ENCODE measurements around the gene CYBC1.
A peak's percentile ranks its signal among the peaks of the same experiment; 100 is the strongest.

Gene CYBC1

DNA sequence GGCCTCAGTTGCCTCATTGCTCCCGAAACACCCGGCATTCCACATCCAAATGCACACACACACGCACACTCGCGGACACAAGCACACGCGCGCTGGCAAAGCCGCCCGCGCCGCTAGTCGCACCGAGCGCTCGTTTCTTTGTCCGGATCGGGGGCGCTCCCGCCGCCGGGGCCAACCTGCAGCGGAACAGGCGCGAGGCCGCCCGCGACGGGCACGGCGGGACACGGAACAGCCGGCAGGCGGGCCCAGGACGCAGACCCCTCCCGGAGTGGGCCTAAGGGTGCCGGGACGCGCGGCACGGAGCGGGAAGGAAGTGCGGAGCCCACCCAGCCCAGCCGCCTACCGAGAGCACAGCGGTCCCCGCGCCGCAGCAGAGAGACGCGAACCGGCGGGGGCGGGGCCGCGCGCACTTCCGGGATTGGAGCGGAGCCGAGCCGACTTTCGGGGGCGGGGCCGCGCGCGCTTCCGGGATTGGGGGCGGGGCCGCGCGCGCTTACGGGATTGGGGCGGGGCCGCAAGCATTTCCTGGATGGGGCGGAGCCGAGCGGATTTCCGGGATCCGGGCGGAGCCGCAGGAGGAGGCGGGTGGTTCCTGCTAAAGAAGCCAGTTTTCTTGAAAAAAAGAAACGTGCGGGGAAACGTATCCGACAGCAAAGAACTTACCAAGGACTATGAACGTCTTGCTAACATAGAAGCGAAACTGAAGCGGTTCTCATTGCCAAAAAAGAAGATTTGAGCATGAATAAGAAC, at the start of gene CYBC1:
Gene CYBC1 (minus strand): TSS at position 396 of the 750 bp plus-strand sequence. CDS start 1,498 bp downstream, outside the sequence.
- peak; percentile 73 for DNase-seq

DNA sequence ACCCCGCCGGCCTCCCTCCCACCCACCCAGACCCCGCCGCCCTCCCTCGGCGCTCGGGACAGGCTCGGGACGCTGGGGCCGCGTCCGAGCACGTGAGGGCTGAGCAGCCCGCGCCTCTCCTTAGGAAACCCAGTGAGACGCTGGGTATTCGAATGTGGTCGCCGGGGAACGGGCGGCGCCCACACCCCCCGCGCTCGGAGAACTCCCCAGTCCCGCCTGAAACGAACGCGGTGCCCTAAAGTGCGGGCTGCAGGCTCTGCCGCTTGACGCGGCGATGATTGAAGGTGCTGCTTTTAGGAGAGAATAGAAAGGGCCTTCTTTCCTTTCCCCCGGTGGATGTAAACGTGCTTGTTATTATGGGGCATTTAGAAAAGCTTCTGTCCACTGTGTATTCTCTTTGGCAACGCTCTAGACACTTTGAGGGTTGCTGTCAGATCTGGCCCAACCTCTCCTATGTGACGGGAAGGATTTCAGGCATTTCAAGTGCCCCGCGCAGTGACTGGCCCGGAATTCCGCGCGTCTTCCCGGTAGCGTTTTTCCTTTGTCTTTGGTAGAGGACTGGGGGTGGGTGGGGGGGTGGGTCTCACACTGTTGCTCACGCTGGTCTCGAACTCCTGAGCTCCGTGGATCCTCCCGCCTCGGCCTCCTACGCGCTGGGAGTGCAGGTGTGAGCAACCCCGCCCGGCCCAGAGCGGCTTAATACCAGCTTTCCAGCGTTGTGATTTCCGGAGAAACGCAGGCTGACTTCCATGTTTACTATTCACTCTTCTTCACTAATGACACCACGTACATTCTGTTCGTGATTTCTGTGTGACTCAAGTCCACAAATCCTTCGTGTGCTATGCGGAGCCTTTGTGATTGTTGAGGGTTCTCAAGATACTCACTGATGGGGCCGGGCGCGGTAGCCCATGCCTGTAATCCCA, 47.2 kb upstream of the CYBC1 start:
- DNase-seq, result no peak

DNA sequence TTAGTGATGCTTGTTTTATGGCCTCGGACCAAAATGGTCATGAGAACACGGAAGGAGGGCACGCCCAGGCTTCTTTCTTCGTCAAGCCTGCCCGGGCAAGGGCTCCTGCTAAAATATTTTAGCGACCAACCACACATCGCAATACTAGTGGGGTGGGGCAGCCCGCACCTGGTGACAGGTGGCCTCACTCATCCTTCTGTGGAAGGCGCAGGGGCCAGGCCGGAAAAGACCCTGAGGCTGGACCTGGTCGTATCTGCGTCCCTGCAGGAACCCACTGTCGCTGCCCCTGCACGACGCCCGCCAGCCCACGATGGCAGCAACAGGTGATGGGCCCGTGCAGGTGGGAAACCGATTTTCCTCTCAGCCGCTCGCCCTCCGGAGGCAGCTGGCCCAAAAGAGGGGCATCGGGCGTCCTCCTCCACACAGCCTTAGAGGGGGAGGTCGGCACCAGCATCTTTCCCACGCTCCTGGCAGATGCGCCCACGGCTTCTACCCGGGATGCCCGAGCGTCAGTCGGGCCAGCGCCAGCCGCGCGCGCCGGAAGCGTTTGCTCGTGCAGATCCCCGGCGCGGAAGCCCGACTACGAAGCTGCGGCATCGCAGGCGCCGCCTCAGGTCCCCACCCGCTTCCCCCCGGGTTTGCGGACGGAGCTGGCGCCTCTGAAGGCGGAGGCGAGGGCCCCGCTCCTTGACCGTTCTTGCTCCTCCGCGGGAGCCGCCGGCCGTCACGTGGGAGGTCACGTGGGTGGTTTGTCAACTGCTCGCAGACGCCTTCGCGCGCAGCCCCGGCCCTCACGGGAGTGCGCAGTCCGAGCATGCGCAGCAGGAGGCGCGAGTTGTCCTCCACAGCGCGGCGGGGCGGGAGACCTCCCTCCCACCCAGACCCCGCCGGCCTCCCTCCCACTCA, 46.2 kb upstream of the CYBC1 start:
- DNase-seq, result peak; percentile 60

DNA sequence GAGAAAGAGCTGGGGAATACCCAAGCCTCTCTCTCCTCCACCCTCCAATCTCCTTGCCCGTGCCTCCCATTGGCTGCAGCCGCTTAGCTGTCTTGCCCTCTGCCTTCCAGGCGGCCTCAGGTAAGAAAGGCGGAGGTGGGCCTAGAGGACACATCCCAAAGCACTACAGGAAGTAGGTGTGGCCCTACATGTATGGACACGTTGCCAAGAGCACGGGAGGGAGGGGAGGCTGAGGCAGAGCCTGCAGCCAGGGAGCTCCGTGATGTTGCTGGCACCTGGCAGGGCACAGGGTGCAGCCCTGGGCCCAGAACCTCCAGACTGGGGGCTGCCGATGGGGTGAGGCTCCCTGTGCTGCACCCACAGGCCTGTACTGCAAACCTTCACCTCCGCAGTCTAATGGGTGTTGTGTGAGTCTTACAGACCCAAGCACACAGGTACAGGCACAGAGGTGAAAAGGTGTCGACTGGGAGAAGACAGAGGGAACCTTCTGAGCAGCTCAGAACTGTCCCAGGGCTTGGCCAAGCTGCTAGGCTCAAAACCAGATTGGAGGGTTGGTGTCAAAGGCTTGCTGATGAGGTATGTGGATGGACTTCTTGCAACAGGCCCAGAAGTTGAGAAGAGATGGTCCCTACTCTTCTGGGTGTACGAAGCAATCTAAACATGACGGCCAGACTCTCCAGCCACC, 45.4 kb upstream of the CYBC1 start:
- no peak for DNase-seq

- no peak for DNase-seq
These were observed 43.9 kb upstream of the CYBC1 start for GRCh38 chr17:82494236-82495055.

- no peak for DNase-seq
These were observed 42.8 kb upstream of the CYBC1 start for GRCh38 chr17:82493226-82493781.

GRCh38 chr17:82492643-82493225, 42.2 kb upstream of the CYBC1 start:
- DNase-seq, result no peak

DNA sequence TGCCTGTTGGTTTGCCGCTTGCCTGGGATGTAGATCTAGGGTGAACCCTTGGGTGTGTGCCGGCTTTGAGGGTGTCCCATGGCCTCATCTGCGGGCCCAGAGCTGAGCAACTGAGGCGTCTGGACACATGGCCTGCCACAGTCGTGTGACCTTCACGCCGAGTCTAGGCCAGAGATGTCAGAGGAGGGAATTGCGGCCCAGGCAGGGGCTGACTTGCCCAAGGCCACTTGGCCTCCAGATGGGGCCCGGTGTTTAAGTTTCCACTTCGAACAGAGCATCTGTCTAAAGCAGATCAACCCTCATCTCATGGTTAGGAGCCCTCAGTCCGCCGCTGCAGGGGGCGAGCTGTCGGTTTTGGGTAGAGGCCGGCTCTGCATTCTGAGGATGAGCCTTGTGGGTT, 41.0 kb upstream of the CYBC1 start:
- no peak for DNase-seq

DNA sequence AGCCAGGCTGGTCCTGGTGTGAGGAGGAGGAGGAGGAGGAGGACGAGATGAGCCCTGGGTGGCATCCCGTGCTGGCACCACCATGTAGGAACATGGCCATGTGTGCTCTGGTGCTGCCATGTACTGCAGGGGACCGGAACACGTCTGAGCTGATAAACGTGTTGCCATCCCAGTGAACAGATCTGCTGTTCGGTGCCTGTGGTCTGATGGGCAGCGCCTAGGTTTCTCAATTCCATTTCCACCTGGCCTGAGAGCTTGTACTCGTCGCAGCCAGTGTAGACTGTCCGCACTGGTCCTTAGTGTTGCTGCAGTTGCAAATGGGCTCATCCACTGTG, 40.6 kb upstream of the CYBC1 start:
- DNase-seq, result no peak

- DNase-seq, result no peak
These were observed 40.1 kb upstream of the CYBC1 start for GRCh38 chr17:82490512-82491195.

DNA sequence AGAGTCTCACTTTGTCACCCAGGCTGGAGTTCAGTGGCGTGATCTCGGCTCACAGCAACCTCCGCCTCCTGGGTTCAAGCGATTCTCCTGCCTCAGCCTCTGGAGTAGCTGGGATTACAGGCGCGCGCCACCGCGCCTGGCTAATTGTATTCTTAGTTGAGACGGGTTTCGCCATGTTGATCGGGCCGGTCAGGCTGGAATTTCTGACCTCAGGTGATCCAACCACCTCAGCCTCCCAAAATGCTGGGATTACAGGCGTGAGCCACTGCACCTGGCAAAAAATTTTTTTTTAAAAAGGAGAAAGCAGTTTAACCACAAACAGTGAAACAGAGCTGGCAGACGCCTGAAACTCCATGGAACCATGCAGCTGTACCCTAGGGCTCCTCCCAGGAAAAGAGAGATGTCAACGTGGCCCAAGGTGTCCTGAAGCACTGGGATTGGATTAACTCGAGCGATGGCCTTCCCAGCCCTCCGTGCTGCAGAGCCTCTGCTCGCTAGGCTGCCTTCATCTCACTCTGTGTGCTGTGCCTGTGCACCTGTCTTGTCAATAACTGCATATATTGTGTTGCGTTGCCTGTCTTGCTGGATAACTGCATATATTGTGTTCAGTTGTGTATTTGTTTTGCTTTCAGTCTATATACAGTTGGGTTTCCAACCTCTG, 39.4 kb upstream of the CYBC1 start:
- no peak for DNase-seq

DNA sequence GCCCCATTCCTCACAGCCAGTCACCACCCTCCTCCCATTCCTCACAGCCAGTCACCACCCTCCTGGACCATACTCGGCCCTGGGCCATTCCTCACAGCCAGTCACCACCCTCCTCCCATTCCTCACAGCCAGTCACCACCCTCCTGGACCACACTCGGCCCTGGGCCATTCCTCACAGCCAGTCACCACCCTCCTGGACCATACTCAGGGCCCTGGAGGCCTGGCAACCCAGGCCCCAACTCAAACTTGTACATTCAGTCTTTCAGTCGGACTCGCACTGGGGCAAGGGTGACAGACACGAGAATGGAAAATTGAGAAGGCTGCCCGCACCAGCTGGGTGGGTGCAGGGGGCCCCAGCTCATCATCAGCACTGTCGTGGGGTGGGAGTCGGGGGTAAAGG, 38.6 kb upstream of the CYBC1 start:
- no peak for DNase-seq

DNA sequence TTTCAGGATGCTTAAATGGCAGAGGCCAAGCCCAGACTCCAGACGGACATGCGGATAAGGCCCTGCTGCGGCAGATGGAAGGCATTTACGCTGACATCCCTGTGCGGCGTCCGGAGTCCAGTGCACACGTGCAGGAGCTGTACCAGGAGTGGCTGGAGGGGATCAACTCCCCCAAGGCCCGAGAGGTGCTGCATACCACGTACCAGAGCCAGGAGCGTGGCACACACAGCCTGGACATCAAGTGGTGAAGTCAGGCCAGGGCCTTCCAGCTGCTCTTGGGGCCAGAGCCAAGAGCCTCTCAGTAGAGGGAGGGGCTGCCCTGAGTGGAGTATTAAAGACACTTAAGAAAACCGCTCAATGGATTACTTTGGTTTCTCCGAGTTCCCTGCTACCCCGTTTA, 37.4 kb upstream of the CYBC1 start:
- DNase-seq, result no peak

DNA sequence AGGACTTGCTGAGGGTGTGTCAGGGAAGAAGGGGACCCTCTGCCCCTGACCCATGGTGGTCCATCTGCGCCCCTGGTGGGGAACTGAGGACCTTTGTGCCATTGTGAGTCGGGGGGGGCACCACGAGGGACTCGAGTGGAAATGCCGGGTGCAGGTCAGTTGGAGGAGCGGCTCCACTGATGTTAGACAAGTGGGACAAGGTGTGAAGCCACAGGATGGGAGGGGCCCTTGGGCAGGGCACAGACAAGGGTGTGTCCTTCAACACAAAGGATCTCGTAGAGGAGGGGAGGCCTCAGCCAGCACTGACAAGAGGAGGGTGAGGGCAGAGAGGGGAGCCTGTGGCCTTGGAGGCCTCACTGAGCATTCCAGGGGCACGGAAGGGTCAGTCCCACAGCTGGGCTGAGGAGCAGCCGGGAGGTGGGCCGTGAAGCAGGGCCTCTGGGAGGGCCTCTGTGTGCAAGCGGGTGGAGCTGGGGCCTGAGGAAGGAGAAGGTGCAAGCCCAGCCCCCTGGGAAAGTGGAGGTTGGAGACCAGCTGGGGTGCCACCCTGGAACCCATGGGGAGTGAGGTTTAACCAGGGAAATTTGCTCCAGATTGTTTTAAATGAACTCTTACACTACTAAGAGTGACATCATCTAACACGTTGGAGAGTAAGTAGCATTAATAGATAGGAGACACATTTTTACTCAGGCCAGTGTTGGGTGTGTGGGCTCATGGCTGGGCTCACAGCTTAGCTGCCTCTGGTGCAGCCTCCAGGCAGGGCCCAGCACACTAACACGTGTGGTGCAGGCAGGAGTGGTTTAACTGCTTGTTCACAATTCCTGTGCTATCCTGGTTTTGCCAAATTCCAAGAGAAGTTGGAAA, 35.9 kb upstream of the CYBC1 start:
- no peak for DNase-seq

DNA sequence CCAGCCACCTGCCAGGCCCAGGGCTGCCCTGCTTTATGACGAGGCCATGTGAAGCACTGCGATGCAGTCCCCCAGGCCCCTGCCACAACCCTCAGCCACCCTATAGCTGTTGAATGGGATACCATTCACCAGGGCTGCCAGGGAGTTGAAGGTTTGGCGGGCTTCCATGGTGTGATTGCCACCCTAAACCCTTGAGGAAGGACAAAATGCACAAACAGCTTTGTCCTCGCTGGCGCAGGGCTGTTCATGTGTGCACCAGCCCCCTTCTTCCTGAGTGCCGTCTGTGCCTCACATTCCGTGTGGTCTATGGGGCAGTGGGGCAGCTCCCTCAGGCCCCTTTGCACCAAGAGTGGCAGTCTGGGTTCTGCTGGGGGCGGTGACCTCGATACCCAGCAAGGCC, 33.3 kb upstream of the CYBC1 start:
- no peak for DNase-seq

DNA sequence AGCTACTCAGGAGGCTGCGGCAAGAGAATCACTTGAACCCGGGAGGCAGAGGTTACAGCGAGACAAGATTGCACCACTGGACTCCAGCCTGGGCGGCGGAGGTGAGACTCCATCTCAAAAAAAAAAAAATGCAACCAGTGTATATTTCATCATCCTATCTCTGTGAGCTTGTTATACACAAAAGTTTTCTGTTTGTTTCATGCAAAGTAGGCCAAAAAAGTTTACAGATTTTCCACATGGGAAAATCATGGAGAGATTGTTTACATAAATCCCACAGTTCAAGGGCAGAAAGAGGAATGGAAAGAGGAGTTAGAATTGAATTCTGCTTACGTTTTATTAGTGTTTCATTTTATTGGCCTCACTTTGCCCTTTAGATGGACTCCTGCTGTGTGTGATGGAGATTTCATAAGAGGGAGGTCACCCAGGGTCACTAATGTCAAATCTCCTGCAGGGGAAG, 32.7 kb upstream of the CYBC1 start:
- no peak for DNase-seq

- DNase-seq, result no peak
These were observed 29.8 kb upstream of the CYBC1 start for GRCh38 chr17:82480318-82480717.

GRCh38 chr17:82479602-82480001, 29.1 kb upstream of the CYBC1 start:
- DNase-seq, result no peak

DNA sequence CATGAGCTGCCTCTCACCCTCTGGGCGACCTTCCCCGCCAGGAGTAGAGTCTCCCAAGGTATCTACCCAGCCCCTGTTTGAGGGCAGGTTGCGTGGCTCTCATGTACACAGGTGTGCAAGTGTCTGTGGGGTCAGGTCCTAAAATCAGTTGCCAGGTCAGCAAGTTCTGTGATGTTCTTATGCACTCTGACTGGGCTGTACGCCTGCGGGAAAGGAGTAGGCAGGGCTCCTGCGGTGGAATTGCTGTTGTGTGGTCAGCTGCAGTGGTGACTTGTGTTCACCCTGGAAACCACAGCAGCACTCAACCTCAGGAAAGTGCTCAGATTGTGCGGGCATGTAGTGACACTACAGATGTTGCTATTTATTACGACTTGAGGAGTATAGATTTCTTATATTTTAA, 27.4 kb upstream of the CYBC1 start:
- DNase-seq, result no peak

All from cortex of kidney (tissue), 1 donor.